ENCODE measurements around the gene ZBTB17.

The ZBTB17 gene

DNA sequence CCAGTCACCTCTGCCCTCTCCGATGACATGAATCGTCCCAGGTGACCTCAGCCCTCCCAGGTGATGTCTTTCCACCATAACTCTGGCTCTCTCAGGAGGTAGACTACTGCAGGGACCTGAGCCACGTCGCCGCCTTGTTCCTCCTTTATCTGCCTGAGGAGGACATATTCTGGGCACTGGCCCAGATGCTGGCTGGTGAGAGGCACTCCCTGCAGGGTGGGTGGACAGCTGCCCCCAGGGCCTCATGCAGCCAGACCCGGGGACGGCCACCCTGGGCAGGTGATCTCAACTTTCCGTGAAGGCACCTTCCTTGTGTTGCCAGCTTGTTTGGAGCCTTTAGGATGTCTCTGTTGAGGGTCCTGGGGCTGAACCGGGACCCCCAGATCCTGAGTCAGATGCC, 13.9 kb upstream of the ZBTB17 start:
- Histone ChIP-seq H4K20me1 (ENCODE audit: insufficient read depth, low read length, poor library complexity, severe bottlenecking) (no peaks in the 10 kb centered on the region), H3F3A (ENCODE audit: low read depth) (no peaks in the 10 kb centered on the region)

DNA sequence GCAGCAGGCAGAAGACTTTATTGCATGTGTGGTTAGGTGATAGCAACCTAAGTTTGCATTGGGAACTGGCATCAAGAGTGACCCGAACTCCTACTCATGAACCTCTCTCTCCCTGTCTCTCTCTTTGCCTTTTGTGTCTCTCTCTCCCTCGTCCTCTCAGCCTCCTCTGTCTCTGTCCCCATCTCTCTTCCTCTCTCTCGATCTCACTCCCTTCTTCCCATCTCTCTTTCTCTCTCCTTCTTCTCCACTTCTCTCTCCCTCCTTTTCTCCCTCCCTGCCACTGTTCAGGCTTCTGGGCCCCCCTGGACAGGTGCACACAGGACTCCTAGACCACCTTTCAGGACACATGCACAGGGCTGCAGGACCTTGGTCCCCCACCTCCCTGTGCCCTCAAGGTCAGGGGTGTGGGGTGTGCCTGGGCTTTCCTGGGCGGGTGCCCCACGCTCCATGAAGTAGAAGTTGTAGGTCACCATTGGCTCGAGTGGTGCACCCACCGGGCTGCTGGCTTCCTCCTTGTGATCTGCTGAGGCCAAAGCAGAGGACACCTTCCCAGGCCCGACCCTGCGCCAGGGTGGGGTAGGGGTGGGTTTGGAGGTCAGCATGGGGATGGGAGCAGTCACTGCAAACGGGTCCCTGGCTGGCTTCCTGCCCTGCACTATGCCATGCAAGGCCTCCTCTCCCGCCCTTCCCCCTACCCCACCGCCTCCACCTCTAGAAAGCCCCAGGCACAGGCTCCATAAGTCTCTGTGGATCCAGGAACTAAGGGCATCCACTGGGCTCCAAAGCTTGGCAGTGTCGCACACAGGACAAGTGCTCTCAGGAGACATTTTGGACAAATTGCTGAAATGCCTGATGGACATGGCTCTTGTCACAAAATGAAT, 13.2 kb upstream of the ZBTB17 start:
- Histone ChIP-seq H3K9me3 (ENCODE audit: insufficient read depth, low read depth, low read length) (no peaks in the 10 kb centered on the region), H3K9me2 (replicated peaks; ENCODE audit: low read depth, low read length) (no peaks in the 10 kb centered on the region), H3K27me3 (ENCODE audit: insufficient read depth, low read length, poor library complexity, severe bottlenecking) (no peaks in the 10 kb centered on the region), H3K36me3 (ENCODE audit: insufficient read depth, low read length) (no peaks in the 10 kb centered on the region), H3K4me2 (ENCODE audit: low read depth, low read length, poor library complexity, severe bottlenecking) (no peak overlapping the region), H2AFZ (ENCODE audit: low read length) (no peak overlapping the region), H3K79me2 (ENCODE audit: insufficient read depth, low read length) (no peaks in the 10 kb centered on the region), H3K4me1 (ENCODE audit: insufficient read depth, low read length, poor library complexity, severe bottlenecking) (no peaks in the 10 kb centered on the region), H3K9ac (ENCODE audit: low read depth, low read length, poor library complexity, severe bottlenecking) (no peak overlapping the region), H3K4me3 (ENCODE audit: low read length, poor library complexity, severe bottlenecking) (no peak overlapping the region), H4K20me1 (ENCODE audit: insufficient read depth, low read length, poor library complexity, severe bottlenecking) (no peaks in the 10 kb centered on the region), H3F3A (ENCODE audit: low read depth) (no peaks in the 10 kb centered on the region)
- TF ChIP-seq EZH2phosphoT487 (IDR thresholded peaks at IDR 0.05; ENCODE audit: borderline replicate concordance) (no peak), CTCF (conservative IDR thresholded peaks at IDR 0.05; ENCODE audit: low read length) (no peak)

More for the DNA sequence above, 13.9 kb upstream of the ZBTB17 start:
- H2AFZ ChIP-seq (ENCODE audit: low read length): no peak overlapping the region
- no peak overlapping the region for H3K9ac ChIP-seq (ENCODE audit: low read depth, low read length, poor library complexity, severe bottlenecking)
- no peak overlapping the region for H3K4me2 ChIP-seq (ENCODE audit: low read depth, low read length, poor library complexity, severe bottlenecking)
- H3K36me3 ChIP-seq (ENCODE audit: insufficient read depth, low read length): no peaks in the 10 kb centered on the region
- no peaks in the 10 kb centered on the region for H3K4me1 ChIP-seq (ENCODE audit: insufficient read depth, low read length, poor library complexity, severe bottlenecking)
- no peaks in the 10 kb centered on the region for H3K79me2 ChIP-seq (ENCODE audit: insufficient read depth, low read length)
- no peaks in the 10 kb centered on the region for H3K9me3 ChIP-seq (ENCODE audit: insufficient read depth, low read depth, low read length)
- TF ChIP-seq CTCF (conservative IDR thresholded peaks at IDR 0.05; ENCODE audit: low read length) (no peak), EZH2phosphoT487 (IDR thresholded peaks at IDR 0.05; ENCODE audit: borderline replicate concordance) (no peak)
- H3K4me3 ChIP-seq (ENCODE audit: low read length, poor library complexity, severe bottlenecking): no peak overlapping the region
- H3K9me2 ChIP-seq (replicated peaks; ENCODE audit: low read depth, low read length): no peaks in the 10 kb centered on the region
- H3K27me3 ChIP-seq (ENCODE audit: insufficient read depth, low read length, poor library complexity, severe bottlenecking): no peaks in the 10 kb centered on the region

DNA sequence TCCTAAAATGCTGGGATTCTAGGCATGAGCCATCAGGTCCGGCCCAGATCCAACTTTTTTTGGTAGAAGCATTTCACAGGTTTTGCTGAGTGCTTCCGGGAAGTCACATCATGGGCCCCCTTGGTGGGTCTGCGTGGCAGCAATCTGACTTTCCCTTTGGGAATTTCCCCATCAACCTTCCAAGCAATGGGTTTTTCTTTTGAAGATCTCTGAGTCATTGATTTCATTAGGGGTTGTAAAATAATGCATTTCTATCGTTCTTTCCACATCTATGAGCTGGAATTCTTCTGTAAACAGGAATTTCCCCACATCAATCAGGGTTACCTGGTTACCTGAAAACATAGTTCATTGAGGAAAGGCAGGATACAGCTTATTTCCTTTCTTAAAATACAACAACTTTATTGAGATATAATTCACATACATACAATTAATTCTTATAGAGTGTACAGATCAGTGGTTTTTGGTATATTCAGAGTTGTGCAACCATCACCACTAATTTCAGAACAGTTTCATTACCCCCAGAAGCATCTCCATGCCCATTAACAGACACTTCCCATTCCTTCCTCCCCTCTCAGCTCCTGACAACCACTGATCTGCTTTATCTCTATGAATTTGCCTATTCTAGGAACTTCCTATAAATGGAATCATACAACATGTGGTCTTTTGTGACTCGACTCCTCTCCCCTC, 9.9 kb upstream of the ZBTB17 start:
- Histone ChIP-seq H4K20me1 (ENCODE audit: insufficient read depth, low read length, poor library complexity, severe bottlenecking) (no peaks in the 10 kb centered on the region), H3K4me3 (ENCODE audit: low read length, poor library complexity, severe bottlenecking) (no peak overlapping the region), H3F3A (ENCODE audit: low read depth) (no peaks in the 10 kb centered on the region), H3K9me3 (ENCODE audit: insufficient read depth, low read depth, low read length) (no peaks in the 10 kb centered on the region), H3K79me2 (ENCODE audit: insufficient read depth, low read length) (no peaks in the 10 kb centered on the region), H3K4me2 (ENCODE audit: low read depth, low read length, poor library complexity, severe bottlenecking) (no peak overlapping the region), H3K9ac (ENCODE audit: low read depth, low read length, poor library complexity, severe bottlenecking) (no peak overlapping the region), H2AFZ (ENCODE audit: low read length) (no peak overlapping the region), H3K9me2 (replicated peaks; ENCODE audit: low read depth, low read length) (no peaks in the 10 kb centered on the region), H3K4me1 (ENCODE audit: insufficient read depth, low read length, poor library complexity, severe bottlenecking) (no peaks in the 10 kb centered on the region), H3K27me3 (ENCODE audit: insufficient read depth, low read length, poor library complexity, severe bottlenecking) (peaks cover 5% of the 10 kb centered on the region), H3K36me3 (ENCODE audit: insufficient read depth, low read length) (no peaks in the 10 kb centered on the region)
- TF ChIP-seq CTCF (conservative IDR thresholded peaks at IDR 0.05; ENCODE audit: low read length): no peak
- no peak for TF ChIP-seq EZH2phosphoT487 (IDR thresholded peaks at IDR 0.05; ENCODE audit: borderline replicate concordance)

Measured in Loucy (cell line).